ENCODE results near the gene DIAPH2. TPM values are rescaled to one million over a fixed set of nuclear protein-coding genes. Genes with fewer than 3 reads are reported as not detected.

Gene DIAPH2
- total RNA-seq, 1 experiment from 2014 or later = 6.3 TPM

DNA sequence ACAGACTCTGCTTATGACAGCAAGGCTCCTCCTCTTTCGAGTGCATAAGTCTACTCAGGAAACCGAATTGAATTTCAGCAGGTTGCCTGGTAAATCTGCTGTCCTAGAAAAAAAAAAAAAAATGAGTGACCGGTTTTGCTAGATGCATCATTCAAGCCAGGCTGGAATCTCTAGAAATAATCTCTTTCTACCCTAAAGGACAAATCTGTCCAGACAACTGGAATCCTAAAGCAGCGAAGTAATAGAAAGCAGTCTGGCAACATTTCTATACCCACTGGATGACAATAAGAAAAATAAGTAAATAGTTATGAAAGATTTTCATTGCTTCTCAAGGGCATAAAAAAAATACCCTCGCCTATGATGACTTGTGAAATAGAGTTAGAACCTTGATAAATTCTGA lies 902.5 kb downstream of the DIAPH2 start:
- no peak for DNase-seq (ENCODE audit: low spot score)

DNA sequence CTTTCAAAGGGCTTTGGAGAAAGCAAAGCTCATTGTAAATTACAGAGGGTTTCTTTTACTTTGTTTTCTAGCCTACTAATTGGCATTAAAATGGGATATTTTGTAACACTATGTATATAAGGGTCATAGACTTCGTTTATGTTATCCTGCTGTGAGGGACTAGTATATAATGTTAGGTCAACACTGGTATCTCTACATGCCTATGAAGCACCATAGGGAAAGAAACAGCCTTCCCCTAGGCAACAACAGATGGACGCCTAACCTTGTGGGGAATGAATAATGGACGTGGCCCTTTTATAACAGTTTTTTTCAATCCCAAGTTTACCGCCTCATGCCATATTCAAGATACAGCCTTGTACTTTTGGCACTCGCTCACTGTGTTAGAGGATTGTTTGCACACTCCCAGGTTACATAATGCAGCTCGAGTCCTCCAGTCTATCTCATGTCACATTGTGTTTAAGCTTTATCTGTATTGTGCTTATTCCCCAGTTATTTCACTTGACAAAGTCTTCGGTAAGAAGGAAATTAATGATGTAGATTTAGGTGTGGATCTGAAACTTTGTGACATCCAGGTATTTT lies 910.1 kb downstream of the DIAPH2 start:
- no peak for DNase-seq (ENCODE audit: low spot score)

DNA sequence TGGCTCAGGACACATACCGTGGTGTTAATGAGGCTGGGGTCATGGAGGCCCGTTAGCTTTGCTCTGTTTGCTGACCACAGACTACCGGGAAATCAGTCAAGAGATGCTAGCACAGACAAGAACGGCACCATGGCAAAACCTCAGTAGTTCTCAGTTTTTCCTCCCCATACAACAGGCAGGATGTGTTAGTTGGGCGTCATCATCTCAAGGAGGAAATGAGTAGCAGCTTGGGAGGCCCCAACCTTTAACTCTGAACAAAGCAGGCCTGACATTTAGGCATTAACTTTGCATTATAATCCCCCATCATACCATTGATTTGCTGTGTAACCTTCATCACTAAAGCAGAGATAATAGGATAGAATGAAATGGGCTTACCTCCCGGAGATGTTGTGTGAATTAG lies 913.3 kb downstream of the DIAPH2 start:
- DNase-seq (ENCODE audit: low spot score) = no peak

DNA sequence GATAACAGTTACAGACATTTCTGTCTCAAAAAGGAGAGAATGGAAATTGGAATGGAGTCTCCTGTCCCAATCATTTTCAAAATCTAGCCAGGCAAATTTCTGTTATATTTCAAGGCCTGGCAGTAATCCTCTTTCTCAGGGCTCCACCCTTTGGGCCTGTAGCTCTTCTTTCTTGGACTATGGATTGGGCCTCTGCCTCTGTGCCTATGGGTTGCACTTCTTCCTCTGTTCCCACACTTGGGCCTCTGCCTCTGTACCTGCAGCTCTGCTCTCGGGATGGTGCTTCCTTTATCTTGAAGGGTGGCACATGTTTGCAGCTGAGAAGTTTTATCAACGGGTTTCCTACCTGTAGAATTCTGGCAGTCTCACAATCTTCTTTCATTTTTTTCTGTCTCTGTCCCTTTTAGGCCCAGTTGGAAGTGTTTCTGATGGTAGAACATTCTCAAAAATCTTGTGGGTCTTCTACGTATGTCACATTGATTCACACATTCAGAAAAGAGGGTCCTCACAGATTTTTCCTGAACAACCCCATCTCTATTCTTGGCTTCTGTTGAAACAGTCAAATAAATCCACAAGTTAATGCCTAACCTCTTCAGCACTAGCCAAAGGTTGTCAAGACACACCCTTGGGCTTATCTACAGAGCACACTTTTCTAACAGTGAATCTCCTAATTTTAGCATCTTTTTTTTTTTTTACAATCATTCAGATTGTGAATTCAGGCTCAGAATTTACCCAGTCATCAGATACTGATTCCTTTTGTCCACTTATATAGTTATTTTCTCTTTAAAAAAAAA lies 918.0 kb downstream of the DIAPH2 start:
- no peak for DNase-seq (ENCODE audit: low spot score)

DNA sequence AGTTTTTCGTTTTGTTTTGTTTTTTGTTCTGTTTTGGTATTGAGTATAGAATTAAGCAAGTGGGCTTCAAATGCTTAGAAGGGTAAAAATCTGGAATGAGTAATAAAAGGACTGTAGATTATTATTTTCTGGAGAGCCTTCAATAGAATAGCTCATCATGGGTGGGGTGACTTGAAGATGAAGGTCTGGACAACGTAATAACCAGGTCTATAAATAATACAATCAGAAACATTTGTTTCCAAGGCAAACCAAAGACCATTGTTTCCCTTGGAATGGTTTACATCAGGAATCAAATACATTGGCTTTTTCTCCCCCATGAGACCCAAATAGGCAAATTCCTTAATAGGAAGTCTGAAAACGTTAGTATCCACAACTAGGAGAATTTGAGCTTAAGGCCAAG lies 920.6 kb downstream of the DIAPH2 start:
- no peak for DNase-seq (ENCODE audit: low spot score)

DNA sequence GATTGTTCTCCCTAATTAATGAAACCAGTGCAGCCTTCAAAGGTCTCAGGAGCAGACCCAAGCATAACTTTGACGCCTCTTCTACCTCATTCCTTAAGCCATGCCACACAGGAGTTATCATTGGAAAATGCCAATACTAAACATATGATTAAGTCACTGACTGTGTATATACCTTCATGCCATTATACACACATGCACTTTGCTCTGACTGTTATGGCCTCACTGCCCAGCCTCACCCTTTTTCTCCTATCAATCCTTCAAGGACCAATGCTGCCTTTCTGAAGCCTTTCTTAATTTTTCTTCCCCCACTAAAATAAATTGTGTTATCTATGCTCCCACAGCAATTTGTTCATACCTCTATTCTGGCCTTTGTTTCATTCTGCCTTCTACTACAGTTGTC lies 924.7 kb downstream of the DIAPH2 start:
- no peak for DNase-seq (ENCODE audit: low spot score)

DNA sequence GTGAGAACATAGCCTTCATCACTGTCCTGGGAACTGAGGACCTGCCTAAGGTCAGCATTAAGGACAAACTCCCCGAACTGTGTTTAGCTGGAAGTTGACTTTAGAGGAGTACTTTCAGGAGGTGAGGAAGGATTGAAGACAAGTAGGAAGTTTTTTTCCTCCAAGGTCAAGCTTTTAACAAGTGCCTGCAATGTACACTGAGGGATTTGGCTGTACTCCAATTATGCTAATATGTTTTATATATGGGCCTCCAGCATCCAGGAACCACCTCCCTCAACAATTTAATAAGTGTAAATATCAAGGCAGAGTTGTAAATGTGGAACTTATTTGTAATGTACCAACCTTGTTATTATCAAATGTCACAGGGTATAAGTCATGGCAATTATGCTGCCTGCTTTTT lies 925.3 kb downstream of the DIAPH2 start:
- no peak for DNase-seq (ENCODE audit: low spot score)

DNA sequence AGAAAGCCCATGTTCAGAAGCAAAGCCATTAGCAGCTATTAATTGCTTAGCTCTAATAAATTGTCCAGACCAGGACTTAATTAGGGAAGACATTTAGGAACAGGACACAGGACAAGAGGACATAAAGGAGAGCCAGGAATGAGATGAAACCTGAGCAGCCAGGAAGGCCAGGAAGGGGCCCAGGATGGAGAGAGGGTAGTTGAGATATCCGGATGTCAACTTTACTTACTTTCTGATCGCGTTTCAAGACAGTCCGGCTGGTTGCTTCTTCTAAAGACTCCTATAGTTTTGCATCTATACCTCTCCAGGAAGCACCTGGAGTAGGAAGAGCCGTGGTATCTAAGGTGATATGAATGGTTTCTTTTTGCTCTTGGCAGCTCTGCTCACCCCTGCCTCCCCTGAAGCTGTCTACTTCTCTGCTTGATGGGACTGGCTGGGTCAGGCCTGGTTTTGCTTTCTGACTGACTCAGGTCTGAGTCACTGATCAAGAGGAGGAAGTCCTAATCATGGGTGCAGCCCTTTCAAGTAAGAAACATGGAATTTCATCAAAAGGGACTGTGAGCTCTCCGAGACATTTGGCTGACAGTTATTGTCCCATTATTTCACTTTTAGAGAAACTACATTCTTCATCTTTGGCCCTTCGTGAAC lies 932.4 kb downstream of the DIAPH2 start:
- DNase-seq (ENCODE audit: low spot score) = peak; percentile 21

DNA sequence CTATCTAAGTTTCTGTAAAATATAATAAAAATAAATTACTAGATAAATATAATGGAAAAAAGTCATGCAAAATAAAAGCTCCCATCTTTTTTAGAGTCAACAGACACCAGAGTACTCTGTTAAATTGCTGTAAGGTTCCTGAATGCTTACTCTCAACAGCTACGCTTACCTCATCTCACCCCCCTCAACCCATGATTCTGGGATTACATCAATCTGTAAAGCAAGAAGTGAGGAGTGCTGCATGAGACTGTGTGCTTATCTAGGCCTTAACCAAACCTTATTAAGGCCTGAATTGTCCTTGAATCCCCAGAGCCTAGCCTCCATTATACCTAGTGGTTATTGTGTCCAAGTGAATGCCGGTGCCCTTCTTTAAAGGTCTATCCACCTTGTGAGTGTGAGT lies 934.9 kb downstream of the DIAPH2 start:
- DNase-seq (ENCODE audit: low spot score) = no peak

DNA sequence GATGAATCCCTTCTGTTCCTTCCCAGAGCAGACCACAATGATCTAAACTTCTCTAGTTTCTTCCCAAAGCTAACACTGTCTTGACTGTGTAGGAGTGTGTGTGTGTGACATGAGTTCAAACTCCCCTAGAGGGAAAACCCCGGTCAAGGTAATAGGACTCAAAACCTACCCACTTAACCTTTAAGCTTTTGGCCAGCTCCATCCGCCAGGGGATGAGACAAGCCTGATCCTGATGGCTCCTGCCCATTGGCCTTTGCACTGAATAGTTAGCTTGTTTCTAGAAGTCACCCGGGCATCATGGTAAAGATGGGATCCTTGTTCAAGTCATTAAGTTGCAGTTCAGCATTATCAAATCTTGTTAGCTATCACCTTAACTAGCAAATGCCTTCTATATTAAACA lies 937.5 kb downstream of the DIAPH2 start:
- DNase-seq (ENCODE audit: low spot score) = no peak

DNA sequence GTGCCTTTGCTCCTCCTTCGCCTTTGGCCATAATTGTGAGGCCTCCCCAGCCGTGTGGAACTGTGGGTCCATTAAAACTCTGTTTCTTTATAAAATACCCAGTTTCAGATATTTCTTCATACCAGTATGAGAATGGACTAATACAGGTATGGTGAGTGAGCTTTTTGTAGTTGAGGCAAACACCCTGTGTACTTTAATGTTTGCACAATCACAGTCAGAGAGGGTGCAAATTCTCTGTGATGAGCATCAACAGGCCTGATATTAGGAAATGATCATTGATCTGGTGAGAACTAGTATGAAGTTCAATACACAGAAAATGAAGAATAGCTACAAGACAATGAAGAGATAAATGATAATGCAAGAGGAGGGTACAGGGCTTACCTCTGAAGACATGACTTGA lies 943.7 kb downstream of the DIAPH2 start:
- DNase-seq (ENCODE audit: low spot score) = no peak

DNA sequence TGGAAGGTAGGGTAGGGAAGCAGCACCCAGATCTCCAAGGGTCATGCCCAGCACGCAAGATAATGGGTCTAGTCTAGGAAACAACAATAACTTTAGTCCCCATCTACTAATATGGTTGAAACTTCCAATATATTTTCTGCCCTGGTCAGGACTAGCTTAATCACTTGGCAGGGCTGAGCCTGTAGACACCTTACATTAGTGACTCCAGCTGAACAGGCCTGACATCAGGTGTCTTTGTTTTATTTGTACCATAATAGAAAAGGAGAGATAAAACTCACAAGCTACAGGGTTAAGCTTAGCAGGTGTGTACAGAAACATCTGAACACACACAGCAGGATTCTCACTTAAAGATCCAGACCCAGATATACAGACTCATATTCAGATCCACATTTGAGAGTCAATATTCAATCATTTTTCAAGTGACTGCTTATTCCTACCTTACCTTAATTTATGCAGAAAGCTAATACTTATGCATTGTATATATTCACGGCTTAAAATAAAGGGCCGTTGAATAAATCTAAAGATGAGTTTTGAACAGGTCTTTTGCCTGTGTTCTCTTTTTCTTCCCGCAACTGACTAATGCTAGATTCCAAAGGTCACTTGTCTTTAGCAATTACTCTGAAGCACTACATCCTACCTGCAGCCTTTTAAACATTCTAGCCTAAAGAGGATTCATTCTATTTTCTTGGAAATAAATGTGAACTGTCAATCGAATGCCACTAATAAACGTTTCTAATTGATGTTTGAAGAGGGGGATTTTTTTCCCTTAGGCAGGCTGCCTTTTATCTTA lies 944.4 kb downstream of the DIAPH2 start:
- DNase-seq (ENCODE audit: low spot score) = no peak

DNA sequence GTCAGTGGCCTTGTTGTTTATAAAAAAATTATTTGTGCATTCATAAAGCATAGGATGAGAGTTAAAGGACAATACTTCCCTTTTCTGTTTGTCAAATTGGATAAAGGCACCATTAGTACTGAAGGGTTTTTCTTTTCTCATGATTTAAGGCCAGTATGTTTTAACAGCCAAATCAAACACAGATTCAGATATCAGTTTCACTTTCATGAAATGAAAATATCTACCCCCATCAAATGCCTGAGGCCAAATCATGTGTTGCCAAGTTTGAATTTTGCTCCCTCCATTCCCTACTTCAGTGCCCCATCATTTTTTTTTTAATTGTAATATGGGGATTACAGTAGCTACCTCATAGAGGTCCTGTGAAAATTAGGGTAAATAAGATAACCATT lies 944.9 kb downstream of the DIAPH2 start:
- no peak for DNase-seq (ENCODE audit: low spot score)

DNA sequence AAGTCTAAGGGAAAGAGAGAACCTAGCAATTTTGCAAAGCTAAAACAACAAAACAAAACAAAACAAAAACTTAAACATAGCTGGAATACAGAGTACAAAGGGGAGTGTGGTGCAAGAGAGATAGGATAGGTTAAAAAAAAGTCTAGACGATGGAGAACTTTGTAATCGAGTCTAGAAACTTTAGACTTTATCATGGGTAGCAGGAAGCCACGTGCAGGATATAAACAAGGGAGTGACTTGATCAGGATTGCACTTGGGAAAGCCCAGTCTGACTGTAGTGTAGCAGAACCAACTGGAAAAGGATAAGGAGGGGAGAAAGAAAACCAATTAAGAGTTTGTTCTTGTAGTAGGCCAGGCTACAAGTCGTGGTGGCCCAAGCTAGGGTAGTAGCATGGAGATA lies 949.2 kb downstream of the DIAPH2 start:
- DNase-seq (ENCODE audit: low spot score) = no peak

DNA sequence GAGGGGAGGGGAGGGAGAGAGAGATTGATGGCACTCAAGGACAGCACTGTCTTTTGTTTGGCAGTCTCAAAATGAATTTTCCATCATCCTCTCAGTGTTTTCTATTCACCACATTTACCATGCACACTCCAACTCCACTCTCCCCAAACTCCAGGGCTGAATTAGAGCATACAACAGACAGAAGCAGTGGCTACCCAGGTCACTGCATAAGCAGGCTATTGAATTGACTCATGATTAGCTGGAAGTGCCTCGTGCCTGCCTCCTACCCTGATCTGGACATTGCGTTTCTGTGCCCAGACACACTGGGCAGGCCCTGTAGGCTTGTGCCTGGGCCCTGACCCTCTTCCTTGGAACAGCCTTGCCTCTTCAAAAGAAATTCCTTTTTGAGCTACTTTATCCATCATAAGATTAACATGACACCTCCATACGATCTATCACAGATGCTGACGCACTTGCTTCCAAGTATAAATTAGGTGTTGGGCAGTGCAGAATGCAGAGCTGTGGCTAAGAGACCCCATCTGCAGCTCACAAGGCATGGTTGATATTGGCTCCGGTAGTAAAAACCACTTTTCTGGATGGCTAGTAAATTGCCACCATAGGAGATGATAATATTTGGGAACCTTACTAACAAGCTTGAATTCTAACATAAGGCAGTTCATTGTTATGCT lies 952.0 kb downstream of the DIAPH2 start:
- no peak for DNase-seq (ENCODE audit: low spot score)

DNA sequence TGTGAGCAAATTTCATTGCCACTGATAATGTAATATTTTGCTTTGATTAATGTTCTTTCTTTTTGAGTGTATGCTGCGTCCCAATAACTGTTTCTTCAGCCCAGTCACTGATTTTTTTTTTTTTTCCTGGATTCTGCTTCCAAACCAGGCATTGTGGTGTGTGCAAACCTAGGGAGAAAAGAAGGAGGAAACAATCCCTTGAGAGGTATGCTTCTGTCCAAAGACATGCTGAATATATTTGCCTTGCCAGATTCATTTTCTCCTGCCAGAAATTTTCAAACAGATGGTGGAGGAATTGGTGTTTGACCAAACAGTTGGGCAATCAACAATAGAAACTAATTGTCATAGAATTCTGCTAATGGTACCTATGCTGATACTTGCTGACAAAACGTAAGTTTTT lies 952.6 kb downstream of the DIAPH2 start:
- no peak for DNase-seq (ENCODE audit: low spot score)

DNA sequence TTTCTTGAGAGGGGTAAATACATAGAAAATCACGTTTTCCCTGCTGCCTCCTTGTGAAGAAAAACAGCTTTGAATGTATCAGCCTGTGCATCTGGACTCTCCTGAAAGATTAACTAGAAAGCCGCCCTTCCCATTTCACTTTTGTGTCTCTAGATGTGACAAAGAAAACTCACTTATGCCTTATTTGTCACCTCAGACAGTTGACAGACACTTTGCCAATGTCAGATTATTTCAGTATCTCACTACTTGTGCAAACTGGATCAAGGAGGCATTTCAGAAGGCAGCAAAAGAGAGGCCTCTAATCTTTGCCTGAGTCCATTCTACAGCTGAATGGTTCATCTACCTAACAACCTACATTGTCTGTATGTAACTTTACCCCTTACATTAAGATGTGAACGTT lies 954.0 kb downstream of the DIAPH2 start:
- DNase-seq (ENCODE audit: low spot score) = no peak

DNA sequence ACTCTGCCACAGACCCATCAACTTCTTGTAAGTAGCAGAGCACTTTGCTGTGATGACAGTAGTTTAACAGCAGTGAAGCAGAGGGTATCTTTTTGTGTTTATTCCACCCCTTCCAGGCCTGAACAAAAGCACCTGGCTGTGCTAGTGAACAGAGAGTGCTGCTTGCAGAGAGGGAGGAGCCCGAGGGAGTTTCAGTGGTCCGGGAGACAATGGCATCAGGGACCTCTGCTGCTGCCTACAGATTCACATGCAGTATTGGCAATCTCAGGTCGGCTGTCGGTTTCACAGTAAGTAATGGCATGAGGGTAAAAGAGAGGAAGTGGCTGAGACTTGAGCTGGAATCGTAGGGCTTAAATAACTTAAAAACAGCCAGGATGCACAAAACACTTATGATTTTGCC lies 954.9 kb downstream of the DIAPH2 start:
- no peak for DNase-seq (ENCODE audit: low spot score)
